ENCODE data around the gene GSG1. TPM values are rescaled to one million over a fixed set of nuclear protein-coding genes. Genes with fewer than 3 reads are reported as not detected.
"Not testable (repeated sequence)": the region's sequence is repeated elsewhere in the genome, so short reads cannot be mapped to it uniquely, and the experiment has no call there.

The GSG1 gene
- total RNA-seq, 1 donor = not detected

GRCh38 chr12:13067322-13067721, 36.1 kb downstream of the GSG1 start:
- Histone ChIP-seq H3K9me3 (ENCODE audit: low read depth, low read length) (no peaks in the 10 kb centered on the region), H3K4me3 (ENCODE audit: low read length) (no peak overlapping the region), H3K27me3 (ENCODE audit: insufficient read depth, low read length) (no peaks in the 10 kb centered on the region), H3K4me1 (ENCODE audit: insufficient read depth, low read length) (no peaks in the 10 kb centered on the region)

- Histone ChIP-seq H3K27me3 (ENCODE audit: insufficient read depth, low read length) (no peaks in the 10 kb centered on the region), H3K4me3 (ENCODE audit: low read length) (no peak overlapping the region)
Observed at GRCh38 chr12:13066459-13066858, 37.0 kb downstream of the GSG1 start.

DNA sequence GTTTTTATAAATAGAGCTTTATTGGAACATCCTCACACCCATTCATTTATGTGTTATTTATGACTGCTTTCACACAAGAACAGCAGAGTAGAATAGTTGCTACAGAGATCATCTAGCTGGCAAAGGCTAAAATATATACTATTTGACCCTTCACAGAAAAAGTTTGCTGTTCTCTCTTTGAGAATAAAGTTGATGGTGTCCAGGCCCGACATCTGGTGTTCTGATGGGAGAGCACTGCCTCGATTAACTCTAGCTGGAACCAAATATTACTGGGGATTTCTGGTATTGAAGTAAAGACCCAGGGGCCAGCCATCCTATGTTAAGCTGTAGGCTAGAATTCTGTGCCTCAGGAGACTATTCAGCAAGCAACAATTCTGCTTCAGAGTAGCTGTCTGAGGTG, 37.5 kb downstream of the GSG1 start:
- no peaks in the 10 kb centered on the region for H3K4me1 ChIP-seq (ENCODE audit: insufficient read depth, low read length)
- H3K27me3 ChIP-seq (ENCODE audit: insufficient read depth, low read length) = no peaks in the 10 kb centered on the region
- H3K4me3 ChIP-seq (ENCODE audit: low read length) = no peak overlapping the region
- H3K9me3 ChIP-seq (ENCODE audit: low read depth, low read length) = no peaks in the 10 kb centered on the region

More at GRCh38 chr12:13066459-13066858, 37.0 kb downstream of the GSG1 start:
- H3K4me1 ChIP-seq (ENCODE audit: insufficient read depth, low read length) = no peaks in the 10 kb centered on the region
- H3K9me3 ChIP-seq (ENCODE audit: low read depth, low read length) = no peaks in the 10 kb centered on the region

- H3K27me3 ChIP-seq (ENCODE audit: insufficient read depth, low read length) = no peaks in the 10 kb centered on the region
- H3K4me1 ChIP-seq (ENCODE audit: insufficient read depth, low read length) = no peaks in the 10 kb centered on the region
- no peak overlapping the region for H3K4me3 ChIP-seq (ENCODE audit: low read length)
- H3K9me3 ChIP-seq (ENCODE audit: low read depth, low read length) = no peaks in the 10 kb centered on the region
Observed at GRCh38 chr12:13062669-13063068, 40.8 kb downstream of the GSG1 start.

- H3K4me3 ChIP-seq (ENCODE audit: low read length) = no peak overlapping the region
- no peaks in the 10 kb centered on the region for H3K9me3 ChIP-seq (ENCODE audit: low read depth, low read length)
- H3K4me1 ChIP-seq (ENCODE audit: insufficient read depth, low read length) = no peaks in the 10 kb centered on the region
Observed at GRCh38 chr12:13061377-13061776, 42.1 kb downstream of the GSG1 start.

DNA sequence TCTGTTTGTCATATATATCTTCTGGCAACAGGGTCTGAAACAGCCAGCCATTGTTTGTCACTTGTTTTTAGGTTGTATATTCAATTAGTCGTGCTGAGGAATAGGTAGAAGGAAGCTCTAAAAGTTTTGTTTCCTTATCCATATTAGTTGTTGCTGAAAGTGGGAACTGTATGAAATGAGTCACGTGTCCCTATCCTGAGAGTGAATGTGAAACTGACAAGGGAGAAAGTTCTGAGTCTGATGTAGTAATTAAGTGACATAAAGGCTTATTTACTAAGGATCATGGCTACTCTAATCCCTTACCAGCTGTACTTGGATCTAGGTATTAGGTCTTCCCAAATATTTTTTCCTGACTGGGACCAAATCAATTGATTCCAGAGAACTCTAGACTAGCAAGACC, 42.9 kb downstream of the GSG1 start:
- Histone ChIP-seq H3K9me3 (ENCODE audit: low read depth, low read length) (no peaks in the 10 kb centered on the region), H3K4me3 (ENCODE audit: low read length) (no peak overlapping the region), H3K4me1 (ENCODE audit: insufficient read depth, low read length) (no peaks in the 10 kb centered on the region), H3K27me3 (ENCODE audit: insufficient read depth, low read length) (no peaks in the 10 kb centered on the region)

More at GRCh38 chr12:13061377-13061776, 42.1 kb downstream of the GSG1 start:
- no peaks in the 10 kb centered on the region for H3K27me3 ChIP-seq (ENCODE audit: insufficient read depth, low read length)

- not testable (repeated sequence) for H3K4me3 ChIP-seq (ENCODE audit: low read length); H3K9me3 ChIP-seq (ENCODE audit: low read depth, low read length); H3K4me1 ChIP-seq (ENCODE audit: insufficient read depth, low read length)
Observed at GRCh38 chr12:13053617-13054016, 49.9 kb downstream of the GSG1 start.

GRCh38 chr12:13052421-13052820, 51.0 kb downstream of the GSG1 start:
- H3K4me1 ChIP-seq (ENCODE audit: insufficient read depth, low read length) = no peaks in the 10 kb centered on the region
- H3K27me3 ChIP-seq (ENCODE audit: insufficient read depth, low read length) = no peaks in the 10 kb centered on the region
- no peak overlapping the region for H3K4me3 ChIP-seq (ENCODE audit: low read length)
- no peaks in the 10 kb centered on the region for H3K9me3 ChIP-seq (ENCODE audit: low read depth, low read length)

More at GRCh38 chr12:13053617-13054016, 49.9 kb downstream of the GSG1 start:
- H3K27me3 ChIP-seq (ENCODE audit: insufficient read depth, low read length) = not testable (repeated sequence)

DNA sequence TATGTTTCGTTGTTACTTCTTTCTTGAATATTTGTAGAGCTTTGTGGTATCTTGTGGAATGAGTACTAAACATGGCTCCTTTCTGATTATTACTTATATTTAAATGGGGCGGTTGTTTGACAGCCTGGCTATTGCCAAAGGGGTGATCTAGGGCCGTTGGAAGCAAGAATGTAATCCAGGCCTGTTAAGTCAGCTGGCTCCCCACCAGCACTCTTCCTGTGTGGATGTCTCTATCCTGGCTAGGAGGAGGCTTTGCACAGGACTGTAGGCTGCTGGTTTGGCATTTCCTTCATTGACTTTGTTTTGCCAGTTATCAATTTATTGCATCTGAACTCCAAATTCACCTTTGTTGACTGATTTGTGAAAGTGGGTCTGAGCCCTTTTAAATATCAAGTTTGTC, 53.7 kb downstream of the GSG1 start:
- H3K9me3 ChIP-seq (ENCODE audit: low read depth, low read length) = no peaks in the 10 kb centered on the region
- H3K27me3 ChIP-seq (ENCODE audit: insufficient read depth, low read length) = no peaks in the 10 kb centered on the region
- peaks cover 3% of the 10 kb centered on the region for H3K4me1 ChIP-seq (ENCODE audit: insufficient read depth, low read length)
- H3K4me3 ChIP-seq (ENCODE audit: low read length) = no peak overlapping the region

DNA sequence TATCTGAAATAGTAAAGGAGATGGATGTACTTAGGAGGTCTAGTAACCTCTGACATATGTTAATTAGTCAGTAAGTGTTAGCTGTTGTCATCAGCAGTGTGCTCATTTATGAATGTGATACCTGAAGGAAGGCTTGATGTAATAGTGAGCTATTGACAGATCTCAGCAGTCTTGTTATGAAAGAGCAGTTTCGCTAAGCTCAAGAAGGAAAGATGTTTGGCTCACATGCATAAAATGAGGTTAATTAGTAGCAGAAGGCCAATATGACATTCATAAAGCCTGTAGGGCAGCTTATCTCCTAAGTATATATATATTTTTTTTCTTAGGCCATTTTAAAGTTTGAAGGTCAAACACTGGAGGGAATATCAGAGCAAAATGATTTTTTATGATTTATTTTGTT, 56.5 kb downstream of the GSG1 start:
- Histone ChIP-seq H3K4me1 (ENCODE audit: insufficient read depth, low read length) (peaks cover 12% of the 10 kb centered on the region), H3K9me3 (ENCODE audit: low read depth, low read length) (no peaks in the 10 kb centered on the region), H3K27me3 (ENCODE audit: insufficient read depth, low read length) (no peaks in the 10 kb centered on the region), H3K4me3 (ENCODE audit: low read length) (no peak overlapping the region)

GRCh38 chr12:13045816-13046215, 57.7 kb downstream of the GSG1 start:
- H3K9me3 ChIP-seq (ENCODE audit: low read depth, low read length) = no peaks in the 10 kb centered on the region
- H3K27me3 ChIP-seq (ENCODE audit: insufficient read depth, low read length) = no peaks in the 10 kb centered on the region
- peaks cover 12% of the 10 kb centered on the region for H3K4me1 ChIP-seq (ENCODE audit: insufficient read depth, low read length)
- H3K4me3 ChIP-seq (ENCODE audit: low read length) = no peak overlapping the region

- Histone ChIP-seq H3K4me3 (ENCODE audit: low read length) (peak overlapping the region; percentile 92), H3K27me3 (ENCODE audit: insufficient read depth, low read length) (no peaks in the 10 kb centered on the region), H3K9me3 (ENCODE audit: low read depth, low read length) (no peaks in the 10 kb centered on the region), H3K4me1 (ENCODE audit: insufficient read depth, low read length) (peaks cover 12% of the 10 kb centered on the region)
Observed at GRCh38 chr12:13044906-13045299, 58.6 kb downstream of the GSG1 start.

DNA sequence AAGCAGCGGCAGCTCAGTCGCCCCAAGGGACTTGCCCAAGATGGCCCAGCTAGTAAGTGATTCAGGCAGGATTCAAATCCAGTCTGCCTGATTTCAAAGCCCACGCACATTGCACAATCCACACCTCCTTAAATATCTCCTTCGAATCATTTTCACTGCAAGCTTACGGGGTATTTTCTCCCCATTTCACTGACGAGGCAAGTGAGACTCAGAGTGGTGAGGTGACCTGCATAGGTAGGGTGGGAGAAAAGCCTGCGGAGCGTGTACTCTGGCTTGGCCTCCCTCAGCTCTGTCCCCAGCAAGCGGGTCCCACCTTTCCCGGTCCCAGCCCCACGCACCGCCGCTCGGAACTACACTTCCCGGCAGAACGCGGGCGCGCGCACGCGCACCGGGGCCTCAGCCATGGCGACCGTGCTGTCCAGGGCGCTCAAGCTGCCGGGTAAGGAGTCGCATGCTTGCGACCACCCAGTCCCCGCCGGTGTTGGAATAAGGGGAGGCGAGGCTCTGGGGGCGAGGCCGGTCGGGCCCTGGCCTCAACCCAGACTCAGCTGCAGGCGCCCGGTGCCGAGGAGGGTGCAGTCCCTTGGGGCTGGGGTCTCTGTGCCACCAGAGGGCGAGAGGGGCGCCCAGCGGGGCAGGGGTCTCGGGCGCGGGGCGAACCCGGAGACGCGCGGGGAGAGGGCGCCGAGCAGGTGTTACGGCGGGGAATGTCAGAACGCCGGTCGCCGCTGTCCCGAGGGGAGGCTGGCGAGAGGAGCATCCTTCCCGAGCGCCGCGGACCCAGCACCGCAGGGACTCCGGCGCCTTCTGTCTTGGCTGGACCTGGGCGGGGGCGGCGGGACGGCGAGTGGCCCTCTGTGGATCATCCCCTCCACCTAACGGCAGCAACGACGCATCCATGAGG, 59.2 kb downstream of the GSG1 start, which contains the start of gene FAM234B:
Gene FAM234B, plus strand, starts transcription at position 380 of the 904 bp plus-strand sequence. Its CDS starts 23 bp downstream, at position 403.
- no peaks in the 10 kb centered on the region for H3K9me3 ChIP-seq (ENCODE audit: low read depth, low read length)
- H3K4me1 ChIP-seq (ENCODE audit: insufficient read depth, low read length) = peaks cover 12% of the 10 kb centered on the region
- H3K4me3 ChIP-seq (ENCODE audit: low read length) = peak within 1 kb of the TSS; percentile 92
- no peaks in the 10 kb centered on the region for H3K27me3 ChIP-seq (ENCODE audit: insufficient read depth, low read length)

DNA sequence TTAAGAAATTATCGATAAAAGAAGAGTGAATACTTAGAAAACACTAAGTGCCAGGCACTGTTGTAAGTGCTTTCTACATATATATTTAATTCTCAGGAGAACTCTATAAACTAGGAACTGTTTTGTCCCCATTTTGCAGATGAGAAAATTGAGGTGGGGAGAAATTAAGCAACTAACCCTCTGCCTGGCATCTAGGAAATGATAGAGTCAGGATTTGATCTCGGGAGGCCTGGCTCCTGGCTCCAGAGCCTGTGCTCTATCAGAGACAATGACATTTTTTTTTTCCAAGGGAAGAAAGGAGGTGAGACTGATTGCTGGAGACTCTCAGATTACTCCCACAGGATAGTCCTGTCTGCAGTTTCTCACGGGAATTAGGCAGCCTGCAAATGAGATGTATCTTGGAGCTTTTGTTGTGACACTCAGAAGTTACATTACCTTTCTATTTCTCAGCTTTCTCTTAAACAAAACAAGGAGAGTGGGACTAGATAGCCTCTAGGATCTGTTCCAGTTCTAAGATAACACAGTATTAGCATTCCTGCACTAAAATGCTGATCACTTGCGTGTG, 60.7 kb downstream of the GSG1 start:
- Histone ChIP-seq H3K9me3 (ENCODE audit: low read depth, low read length) (no peaks in the 10 kb centered on the region), H3K4me3 (ENCODE audit: low read length) (no peak overlapping the region), H3K27me3 (ENCODE audit: insufficient read depth, low read length) (no peaks in the 10 kb centered on the region), H3K4me1 (ENCODE audit: insufficient read depth, low read length) (peaks cover 12% of the 10 kb centered on the region)

- peaks cover 12% of the 10 kb centered on the region for H3K4me1 ChIP-seq (ENCODE audit: insufficient read depth, low read length)
- no peaks in the 10 kb centered on the region for H3K9me3 ChIP-seq (ENCODE audit: low read depth, low read length)
- H3K27me3 ChIP-seq (ENCODE audit: insufficient read depth, low read length) = no peaks in the 10 kb centered on the region
- no peak overlapping the region for H3K4me3 ChIP-seq (ENCODE audit: low read length)
Observed at GRCh38 chr12:13041224-13041623, 62.2 kb downstream of the GSG1 start.

Measured in mononuclear cell (primary cell).